BLaER1 treated with 17β-estradiol and CSF1 and Interleukin-3, amounts not matched to agents 10 nM and 100 nM (cell line): Measurements from ENCODE around the gene PKP3.
"Not testable (repeated sequence)": the region's sequence is repeated elsewhere in the genome, so short reads cannot be mapped to it uniquely, and the experiment has no call there.

Experiments used
- H3K27ac ChIP-seq, 11 experiments: shearing (Covaris generic); formaldehyde crosslinking; 2 replicates each; pipeline ENCODE4 v1.8.1; 2022
- H3K27me3 ChIP-seq, 11 experiments: shearing (Covaris generic); formaldehyde crosslinking; 2 replicates each; pipeline ENCODE4 v1.8.1; 2022
- H3K36me3 ChIP-seq, 11 experiments: shearing (Covaris generic); formaldehyde crosslinking; 2 replicates each; pipeline ENCODE4 v1.8.1; 2022
- H3K4me1 ChIP-seq, 10 experiments: shearing (Covaris generic); formaldehyde crosslinking; 2 replicates each; pipeline ENCODE4 v1.8.1; 2022
- H3K4me2 ChIP-seq, 11 experiments: shearing (Covaris generic); formaldehyde crosslinking; 2 replicates each; pipeline ENCODE4 v1.8.1; 2022
- H3K4me3 ChIP-seq, 10 experiments: shearing (Covaris generic); formaldehyde crosslinking; 2 replicates each; pipeline ENCODE4 v1.8.1; 2022
- H3K9ac ChIP-seq, 11 experiments: shearing (Covaris generic); formaldehyde crosslinking; 2 replicates each; pipeline ENCODE4 v1.8.1; 2022
- H3K9me3 ChIP-seq, 11 experiments: shearing (Covaris generic); formaldehyde crosslinking; replicated peaks in 1 of 11; 2 replicates each; pipeline ENCODE4 v1.8.1; 2022
- H4K20me1 ChIP-seq, 11 experiments: shearing (Covaris generic); formaldehyde crosslinking; 2 replicates each; pipeline ENCODE4 v1.8.1; 2022
- Cebpa-rat ChIP-seq, 11 experiments: shearing (Covaris generic); IDR thresholded peaks; 2 replicates each; pipeline ENCODE4 v1.8.1; 2022

The PKP3 gene

DNA sequence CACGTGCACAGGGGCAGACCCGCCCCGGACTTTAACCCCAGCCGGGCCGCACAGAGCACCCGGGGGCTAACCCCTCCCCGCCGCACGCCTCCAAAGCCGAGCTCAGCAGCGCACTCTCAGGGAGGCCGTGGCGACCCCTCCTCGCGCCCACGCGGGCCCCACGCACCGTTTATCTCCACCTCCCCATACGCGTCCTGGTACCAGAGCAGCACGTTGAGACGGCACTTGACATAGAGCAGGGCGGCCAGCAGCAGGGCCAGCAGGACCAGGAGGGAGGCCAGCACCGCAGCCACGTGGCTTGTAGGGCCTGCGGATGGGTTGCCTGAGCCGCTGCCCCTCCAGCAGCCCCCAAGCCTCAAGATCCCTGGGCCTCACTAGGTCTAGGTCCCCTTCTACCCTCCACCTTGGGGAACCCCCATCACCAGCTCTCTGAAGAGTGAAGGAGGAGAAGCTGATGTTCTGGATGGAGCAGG, 13.7 kb downstream of the PKP3 start:
- Histone ChIP-seq H3K4me2 (peak overlapping the region; percentile 47 to 85 (median 68)), H3K4me3 (peak overlapping the region in 3 of 10 experiments; percentile 14 to 39 (median 35); a peak in 4 of 20 replicates), H3K36me3 (no peaks in the 10 kb centered on the region), H4K20me1 (peaks cover 0 to 25% (median 0%) of the 10 kb centered on the region in 11 experiments; a peak in 5 of 22 replicates), H3K9me3 (no peaks in the 10 kb centered on the region), H3K27me3 (peaks cover 0 to 8% (median 0%) of the 10 kb centered on the region in 11 experiments; a peak in 2 of 22 replicates), H3K4me1 (peaks cover 16 to 52% (median 43%) of the 10 kb centered on the region in 10 experiments), H3K9ac (peak overlapping the region in 6 of 11 experiments; percentile 19 to 55 (median 32); a peak in 8 of 22 replicates), H3K27ac (peak overlapping the region in 9 of 11 experiments; percentile 41 to 72 (median 62); a peak in 16 of 22 replicates)
- no peak for TF ChIP-seq Cebpa-rat (IDR thresholded peaks at IDR 0.05)

- H4K20me1 ChIP-seq, result peaks cover 0 to 32% (median 0%) of the 10 kb centered on the region in 11 experiments; a peak in 5 of 22 replicates
- no peak overlapping the region for H3K4me3 ChIP-seq
- peaks cover 19 to 58% (median 50%) of the 10 kb centered on the region in 10 experiments for H3K4me1 ChIP-seq
- no peak for TF ChIP-seq Cebpa-rat (IDR thresholded peaks at IDR 0.05)
- no peak overlapping the region; a peak in 1 of 22 replicates for H3K9ac ChIP-seq
- H3K36me3 ChIP-seq, result no peaks in the 10 kb centered on the region
- peaks cover 0 to 3% (median 0%) of the 10 kb centered on the region in 11 experiments; a peak in 2 of 22 replicates for H3K27me3 ChIP-seq
- H3K27ac ChIP-seq, result peak overlapping the region in 3 of 11 experiments; percentile 11 to 53 (median 17); a peak in 3 of 22 replicates
- no peaks in the 10 kb centered on the region for H3K9me3 ChIP-seq
- H3K4me2 ChIP-seq, result peak overlapping the region in 10 of 11 experiments; percentile 0 to 85 (median 66); a peak in 15 of 22 replicates
These were observed 14.4 kb downstream of the PKP3 start for GRCh38 chr11:408154-409007.

- H3K9ac ChIP-seq, result no peak overlapping the region
- no peak for TF ChIP-seq Cebpa-rat (IDR thresholded peaks at IDR 0.05)
- H3K4me1 ChIP-seq, result peaks cover 22 to 65% (median 57%) of the 10 kb centered on the region in 10 experiments
- H3K36me3 ChIP-seq, result no peaks in the 10 kb centered on the region
- no peaks in the 10 kb centered on the region for H3K27me3 ChIP-seq
- H3K4me2 ChIP-seq, result peak overlapping the region in 7 of 11 experiments; percentile 0 to 40 (median 22); a peak in 10 of 22 replicates
- no peaks in the 10 kb centered on the region for H3K9me3 ChIP-seq
- H3K27ac ChIP-seq, result peak overlapping the region in 1 of 11 experiments; percentile 15; a peak in 3 of 22 replicates
- peaks cover 0 to 32% (median 0%) of the 10 kb centered on the region in 11 experiments; a peak in 5 of 22 replicates for H4K20me1 ChIP-seq
- no peak overlapping the region for H3K4me3 ChIP-seq
These were observed 15.1 kb downstream of the PKP3 start for GRCh38 chr11:409008-409599.

DNA sequence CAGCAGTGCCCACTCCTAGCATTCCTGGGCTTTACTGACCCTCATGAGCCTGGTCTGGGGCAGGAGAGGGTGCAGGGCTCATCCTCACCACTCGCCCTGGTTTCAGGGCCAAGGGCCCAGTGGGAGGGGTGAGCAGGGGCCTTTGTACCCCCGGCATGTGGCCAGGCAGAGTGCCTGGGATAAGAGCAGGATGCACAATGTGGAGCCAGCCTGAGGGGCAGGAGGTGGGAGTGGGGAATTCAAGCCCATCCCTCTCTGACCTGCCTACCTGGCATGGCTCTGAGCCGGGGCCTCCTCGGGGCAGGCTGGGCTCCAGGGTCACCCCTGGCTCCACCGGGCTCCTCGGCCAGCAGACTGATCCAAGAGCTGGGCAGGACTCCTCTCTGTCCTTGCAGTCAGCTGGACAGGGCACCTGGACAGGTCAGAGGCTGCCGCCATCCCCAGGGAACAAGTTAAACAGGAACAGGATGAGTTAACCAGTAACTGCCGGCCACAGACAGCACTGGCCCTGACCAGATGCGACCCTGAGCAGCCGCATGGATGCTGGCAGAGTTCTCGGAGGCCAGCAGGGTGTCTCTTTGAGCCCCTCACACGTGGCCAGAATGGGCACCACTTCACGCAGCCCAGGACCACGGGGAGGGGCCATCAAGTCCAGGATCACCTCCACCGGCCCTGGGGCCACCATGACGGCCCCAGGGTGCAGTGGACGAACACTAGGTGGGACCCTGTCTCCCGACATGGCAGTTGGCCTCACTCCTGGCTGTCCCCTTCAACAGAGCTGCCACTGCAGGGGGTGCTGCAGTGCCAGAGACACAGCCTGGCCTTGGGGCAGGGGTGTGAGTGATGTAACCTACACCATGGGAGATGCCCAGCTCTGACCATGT, 15.8 kb downstream of the PKP3 start:
- peaks cover 27 to 70% (median 64%) of the 10 kb centered on the region in 10 experiments for H3K4me1 ChIP-seq
- no peaks in the 10 kb centered on the region for H3K27me3 ChIP-seq
- TF ChIP-seq Cebpa-rat (IDR thresholded peaks at IDR 0.05), result no peak
- H3K4me2 ChIP-seq, result peak overlapping the region in 4 of 11 experiments; percentile 0 to 40 (median 32); a peak in 5 of 22 replicates
- H3K36me3 ChIP-seq, result no peaks in the 10 kb centered on the region
- no peak overlapping the region for H3K9ac ChIP-seq
- H3K9me3 ChIP-seq, result no peaks in the 10 kb centered on the region
- H4K20me1 ChIP-seq, result peaks cover 0 to 28% (median 0%) of the 10 kb centered on the region in 11 experiments; a peak in 5 of 22 replicates
- peak overlapping the region in 1 of 11 experiments; percentile 15; a peak in 1 of 22 replicates for H3K27ac ChIP-seq
- H3K4me3 ChIP-seq, result no peak overlapping the region

GRCh38 chr11:410711-411110, 16.7 kb downstream of the PKP3 start:
- H3K27me3 ChIP-seq, H3K9ac ChIP-seq, H3K27ac ChIP-seq, H3K36me3 ChIP-seq, H3K9me3 ChIP-seq, H3K4me2 ChIP-seq, H3K4me3 ChIP-seq: not testable (repeated sequence)
- Histone ChIP-seq H4K20me1 (peaks cover 0 to 24% (median 0%) of the 10 kb centered on the region in 11 experiments; a peak in 5 of 22 replicates), H3K4me1 (peaks cover 32 to 69% (median 66%) of the 10 kb centered on the region in 10 experiments)

- Histone ChIP-seq H3K4me1 (peaks cover 32 to 69% (median 66%) of the 10 kb centered on the region in 10 experiments), H4K20me1 (peaks cover 0 to 24% (median 0%) of the 10 kb centered on the region in 11 experiments; a peak in 5 of 22 replicates)
- not testable (repeated sequence) for H3K36me3 ChIP-seq, H3K4me3 ChIP-seq, H3K9me3 ChIP-seq, H3K27me3 ChIP-seq, H3K9ac ChIP-seq, H3K27ac ChIP-seq, H3K4me2 ChIP-seq
These were observed 17.5 kb downstream of the PKP3 start for GRCh38 chr11:411520-411919.

DNA sequence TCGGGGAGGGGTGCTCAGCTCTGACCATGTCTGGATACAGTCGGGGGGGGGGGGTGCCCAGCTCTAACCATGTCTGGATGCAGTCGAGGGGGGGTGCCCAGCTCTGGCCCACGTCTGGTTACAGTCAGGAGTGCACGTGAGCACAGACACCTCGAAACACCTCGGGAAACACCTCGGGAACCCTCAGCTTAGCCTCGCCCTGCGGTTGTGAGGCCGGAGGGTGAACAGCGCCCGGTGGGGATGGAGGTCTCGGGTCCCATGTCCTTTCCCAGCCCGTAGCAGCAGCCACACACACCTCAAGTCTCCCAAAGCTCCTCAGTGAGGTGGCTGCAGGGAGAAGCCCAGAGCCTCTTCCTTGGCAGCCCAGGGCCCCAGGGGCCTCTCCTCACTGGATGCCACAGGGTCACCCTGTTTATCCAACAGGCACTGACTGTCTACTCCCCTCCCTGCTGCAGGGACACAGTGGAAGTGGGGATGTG, 18.7 kb downstream of the PKP3 start:
- no peaks in the 10 kb centered on the region for H3K36me3 ChIP-seq
- peak overlapping the region; percentile 28 to 100 (median 99); a peak in 19 of 22 replicates for H3K4me2 ChIP-seq
- H3K27me3 ChIP-seq, result peaks cover 0 to 7% (median 0%) of the 10 kb centered on the region in 11 experiments; a peak in 4 of 22 replicates
- peak overlapping the region in 6 of 11 experiments; percentile 27 to 51 (median 44); a peak in 6 of 22 replicates for H3K9ac ChIP-seq
- H3K4me3 ChIP-seq, result peak overlapping the region in 1 of 10 experiments; percentile 66; a peak in 3 of 20 replicates
- peaks cover 32 to 73% (median 70%) of the 10 kb centered on the region in 10 experiments for H3K4me1 ChIP-seq
- H3K27ac ChIP-seq, result peak overlapping the region in 4 of 11 experiments; percentile 20 to 45 (median 38); a peak in 7 of 22 replicates
- TF ChIP-seq Cebpa-rat (IDR thresholded peaks at IDR 0.05), result 0 out of 22 replicates have a peak, but pooled peaks of 1 of the 11 experiments have one; percentile 8
- peaks cover 0 to 24% (median 0%) of the 10 kb centered on the region in 11 experiments; a peak in 4 of 22 replicates for H4K20me1 ChIP-seq
- H3K9me3 ChIP-seq, result no peaks in the 10 kb centered on the region
